K562 (cell line): ENCODE results near the gene CLCF1. TPM values are rescaled to one million over a fixed set of nuclear protein-coding genes. Genes with fewer than 3 reads are reported as not detected.

Experiments
- CAMTA2 ChIP-seq: fragments of 250-450 bp; sonication (Bioruptor Pico); conservative IDR thresholded peaks from 2 replicates; pipeline ENCODE4 v1.5.1; 2022
- DIDO1 ChIP-seq: fragments of 450-650 bp; IDR thresholded peaks from 2 replicates; pipeline ENCODE4 v1.6.1; 2016; ENCODE audit warnings: low read depth, missing biosample characterization, missing genetic modification characterization
- E2F8 ChIP-seq: fragments of 450-650 bp; IDR thresholded peaks from 2 replicates; pipeline ENCODE4 v1.7.1; 2018; ENCODE audit warnings: mild to moderate bottlenecking, low read depth; ENCODE audit not compliant: partially characterized antibody
- EP300 ChIP-seq: IDR thresholded peaks from 2 replicates; pipeline ENCODE4 v1.6.1; 2012; ENCODE audit warnings: low read length, improper control_type of control experiment
- ETV1 ChIP-seq: fragments of 450-650 bp; conservative IDR thresholded peaks from 2 replicates; pipeline ENCODE4 v1.6.1; 2016; ENCODE audit warnings: missing genetic modification characterization, control low read depth, low read depth, missing compliant biosample characterization
- ETV6 ChIP-seq, 3 experiments: fragments of 150-350 bp in 1 of 3; sonication (generic) in 1 of 3; formaldehyde crosslinking in 1 of 3; IDR thresholded peaks; 2 replicates each; pipeline versions ENCODE4 v1.6.1 to v1.8.0; 2014 to 2022; ENCODE audit warnings: borderline replicate concordance in 2 of 3, low read depth in 2 of 3, antibody characterized with exemption in 1 of 3, low read length in 1 of 3, mild to moderate bottlenecking in 1 of 3, missing genetic modification reagents in 1 of 3
- FOXP4 ChIP-seq: sonication (generic); formaldehyde crosslinking; IDR thresholded peaks from 2 replicates; pipeline ENCODE4 v1.8.0; 2022; ENCODE audit warnings: mild to moderate bottlenecking, missing genetic modification reagents, borderline replicate concordance
- MBD2 ChIP-seq: sonication (generic); IDR thresholded peaks from 2 replicates; pipeline ENCODE4 v1.6.1; 2016; ENCODE audit warnings: low read depth, borderline replicate concordance
- NFIC ChIP-seq: fragments of 450-650 bp; IDR thresholded peaks from 2 replicates; pipeline ENCODE4 v1.6.1; 2017; ENCODE audit warnings: mild to moderate bottlenecking, inconsistent platforms
- NR2C2 ChIP-seq, 2 experiments: fragments of 200-800 bp in 1 of 2; sonication (Bioruptor generic) in 1 of 2; sonication (generic) in 1 of 2; formaldehyde crosslinking in 1 of 2; IDR thresholded peaks; 2 replicates each; pipeline versions ENCODE4 v1.6.1 to v1.8.0; 2016 to 2022; ENCODE audit warnings: mild to moderate bottlenecking in 1 of 2, missing compliant biosample characterization in 1 of 2, missing genetic modification characterization in 1 of 2, missing genetic modification reagents in 1 of 2
- SIN3B ChIP-seq: fragments of 450-650 bp; IDR thresholded peaks from 2 replicates; pipeline ENCODE4 v1.6.1; 2017; ENCODE audit warnings: low read depth, mild to moderate bottlenecking, moderate library complexity
- SOX6 ChIP-seq: fragments of 450-650 bp; IDR thresholded peaks from 2 replicates; pipeline ENCODE4 v1.6.1; 2014; ENCODE audit warnings: mild to moderate bottlenecking
- TFAP4 ChIP-seq: sonication (generic); formaldehyde crosslinking; IDR thresholded peaks from 2 replicates; pipeline ENCODE4 v1.8.0; 2022; ENCODE audit warnings: missing genetic modification reagents, mild to moderate bottlenecking, moderate library complexity, borderline replicate concordance
- XRCC5 ChIP-seq: fragments of 200-400 bp; formaldehyde crosslinking; IDR thresholded peaks from 2 replicates; pipeline ENCODE4 v1.6.1; 2017; ENCODE audit warnings: low read depth, mild to moderate bottlenecking, low read length
- ZBTB9 ChIP-seq: fragments of 450-650 bp; formaldehyde crosslinking; IDR thresholded peaks from 2 replicates; pipeline ENCODE4 v1.4.0; 2020; ENCODE audit warnings: mild to moderate bottlenecking, moderate library complexity
- ZNF175 ChIP-seq: fragments of 200-800 bp; sonication (Bioruptor generic); IDR thresholded peaks from 2 replicates; pipeline ENCODE4 v1.6.1; 2016; ENCODE audit warnings: low read depth, mild to moderate bottlenecking, missing genetic modification characterization, missing compliant biosample characterization
- ZNF445 ChIP-seq: fragments of 250-450 bp; sonication (Bioruptor Pico); IDR thresholded peaks from 2 replicates; pipeline ENCODE4 v1.4.0; 2020; ENCODE audit warnings: low read depth, mild to moderate bottlenecking, moderate library complexity
- ZNF780A ChIP-seq: fragments of 250-450 bp; sonication (Bioruptor Pico); IDR thresholded peaks from 2 replicates; pipeline ENCODE4 v1.5.0; 2021; ENCODE audit warnings: mild to moderate bottlenecking
- polyA plus RNA-seq, 8 experiments: library from polyadenylated mRNA; depleted of rRNA in 4 of 8; stranded (reverse) in 5 of 8; unstranded in 3 of 8; fragments of >200 nt; fragmentation: Nextera tagmentation in 2 of 8; fragmentation: Illumina TruSeq in 1 of 8; extraction: Ambion mirVana in 2 of 8; extraction: Trizol in 1 of 8; gene quantifications; 2 replicates each; pipeline versions ENCODE4 v1.2.1 to v1.2.3, GENCODE V29; 2011 to 2014; ENCODE audit warnings: inconsistent platforms in 1 of 8, missing spikeins in 1 of 8
- total RNA-seq, 7 experiments: library from RNA; depleted of rRNA in 6 of 7; stranded (reverse); fragments of >200 nt in 6 of 7; fragmentation: Illumina TruSeq in 2 of 7; extraction: Trizol in 2 of 7; gene quantifications; 2 replicates each; pipeline versions ENCODE4 v1.2.1 to v1.2.3, GENCODE V29; 2011 to 2021; ENCODE audit warnings: low replicate concordance in 1 of 7

The CLCF1 gene
- total and polyA plus RNA-seq, 9 of the 15 experiments (the other 6 are each of a cell fraction or from before 2014, with no cell fraction given), result 0.49 to 5.8 (median 3.0) TPM

- TF ChIP-seq ZBTB9 (CRISPR knock-in tag) (0 out of 2 replicates have a peak, but pooled peaks have one; percentile 74), TFAP4 (peak; percentile 99), NFIC (0 out of 2 replicates have a peak, but pooled peaks have one; percentile 13), CAMTA2 (CRISPR knock-in tag) (0 out of 2 replicates have a peak, but pooled peaks have one; percentile 51), XRCC5 (0 out of 2 replicates have a peak, but pooled peaks have one; percentile 42), E2F8 (peak; percentile 94), ZNF175 (CRISPR knock-in tag) (peak; percentile 51; the same call in 1 of the 2 replicates), SIN3B (peak; percentile 90), ZNF780A (CRISPR knock-in tag) (no peak), NR2C2 (CRISPR knock-in tag; IDR thresholded peaks at IDR 0.05) (no peak), NR2C2 (tag; IDR thresholded peaks at IDR 0.05) (peak; percentile 72), MBD2 (peak; percentile 63; the same call in 1 of the 2 replicates), DIDO1 (tag) (0 out of 2 replicates have a peak, but pooled peaks have one; percentile 47), ZNF445 (CRISPR knock-in tag) (no peak), EP300 (0 out of 2 replicates have a peak, but pooled peaks have one; percentile 24), FOXP4 (peak; percentile 51; the same call in 1 of the 2 replicates), ETV1 (tag) (peak; percentile 46), ETV6 (IDR thresholded peaks at IDR 0.05; ENCODE audit: borderline replicate concordance in 1 of 2, low read depth in 2 of 2, low read length in 1 of 2) (no peak), ETV6 (CRISPR knock-in tag; IDR thresholded peaks at IDR 0.05; ENCODE audit: borderline replicate concordance) (peak; percentile 89; the same call in 1 of the 2 replicates), SOX6 (peak; percentile 40; the same call in 1 of the 2 replicates)
Observed at GRCh38 chr11:67391304-67392182, 18.1 kb upstream of the CLCF1 start, which contains the start of gene RAD9A (continued).
